ENCODE measurements around the gene CHCHD6.

DNA sequence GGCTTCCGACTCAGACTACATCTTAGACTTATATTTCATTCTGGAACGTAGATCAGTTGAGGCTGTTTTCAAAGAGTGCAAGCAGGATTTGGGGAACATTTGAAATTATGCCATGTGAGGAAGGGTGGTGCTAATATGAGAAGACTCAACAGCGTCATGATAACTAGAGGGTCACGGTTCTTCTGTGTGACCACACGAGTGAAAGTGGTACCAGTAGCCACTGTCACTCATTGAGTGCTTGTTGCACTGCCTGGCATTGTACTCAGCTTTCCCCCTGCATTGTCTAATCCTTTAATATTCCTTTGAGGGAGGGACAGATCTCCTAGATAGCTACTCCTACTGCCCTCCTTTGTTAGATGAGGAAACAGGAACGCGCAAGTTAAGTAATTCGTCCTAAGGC lies 197.6 kb downstream of the CHCHD6 start:
- no peak for TF ChIP-seq EZH2phosphoT487 (IDR thresholded peaks at IDR 0.05; ENCODE audit: borderline replicate concordance, low read length)
- TF ChIP-seq, protein P1, sequence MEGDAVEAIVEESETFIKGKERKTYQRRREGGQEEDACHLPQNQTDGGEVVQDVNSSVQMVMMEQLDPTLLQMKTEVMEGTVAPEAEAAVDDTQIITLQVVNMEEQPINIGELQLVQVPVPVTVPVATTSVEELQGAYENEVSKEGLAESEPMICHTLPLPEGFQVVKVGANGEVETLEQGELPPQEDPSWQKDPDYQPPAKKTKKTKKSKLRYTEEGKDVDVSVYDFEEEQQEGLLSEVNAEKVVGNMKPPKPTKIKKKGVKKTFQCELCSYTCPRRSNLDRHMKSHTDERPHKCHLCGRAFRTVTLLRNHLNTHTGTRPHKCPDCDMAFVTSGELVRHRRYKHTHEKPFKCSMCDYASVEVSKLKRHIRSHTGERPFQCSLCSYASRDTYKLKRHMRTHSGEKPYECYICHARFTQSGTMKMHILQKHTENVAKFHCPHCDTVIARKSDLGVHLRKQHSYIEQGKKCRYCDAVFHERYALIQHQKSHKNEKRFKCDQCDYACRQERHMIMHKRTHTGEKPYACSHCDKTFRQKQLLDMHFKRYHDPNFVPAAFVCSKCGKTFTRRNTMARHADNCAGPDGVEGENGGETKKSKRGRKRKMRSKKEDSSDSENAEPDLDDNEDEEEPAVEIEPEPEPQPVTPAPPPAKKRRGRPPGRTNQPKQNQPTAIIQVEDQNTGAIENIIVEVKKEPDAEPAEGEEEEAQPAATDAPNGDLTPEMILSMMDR (conservative IDR thresholded peaks at IDR 0.05; ENCODE audit: low read depth, low read length), result no peak

All from PC-3 (cell line).